8988T (cell line): Measurements from ENCODE around the gene FGF12.

Experiments used
- DNase-seq: peaks from one replicate; pipeline ENCODE4 v3.0.0; 2011

Gene FGF12

GRCh38 chr3:192171213-192171612, 556.1 kb downstream of the FGF12 start:
- no peak for DNase-seq

GRCh38 chr3:192170659-192171058, 556.7 kb downstream of the FGF12 start:
- no peak for DNase-seq

- no peak for DNase-seq
Observed at GRCh38 chr3:192170031-192170430, 557.3 kb downstream of the FGF12 start.

- DNase-seq, result no peak
Observed at GRCh38 chr3:192169332-192169915, 557.9 kb downstream of the FGF12 start.

GRCh38 chr3:192168202-192168601, 559.1 kb downstream of the FGF12 start:
- DNase-seq, result no peak

GRCh38 chr3:192165552-192165951, 561.8 kb downstream of the FGF12 start:
- DNase-seq, result no peak

GRCh38 chr3:192161661-192162060, 565.7 kb downstream of the FGF12 start:
- no peak for DNase-seq

- no peak for DNase-seq
Observed at GRCh38 chr3:192156382-192156781, 571.0 kb downstream of the FGF12 start.

GRCh38 chr3:192155194-192155593, 572.1 kb downstream of the FGF12 start:
- no peak for DNase-seq

- DNase-seq, result no peak
Observed at GRCh38 chr3:192133271-192133670, 594.1 kb downstream of the FGF12 start.

- no peak for DNase-seq
Observed at GRCh38 chr3:192130534-192131132, 596.7 kb downstream of the FGF12 start.

- DNase-seq, result no peak
Observed at GRCh38 chr3:192129586-192129985, 597.8 kb downstream of the FGF12 start.

GRCh38 chr3:192128922-192129321, 598.4 kb downstream of the FGF12 start:
- no peak for DNase-seq

- no peak for DNase-seq
Observed at GRCh38 chr3:192128060-192128459, 599.3 kb downstream of the FGF12 start.

- DNase-seq, result no peak
Observed at GRCh38 chr3:192122832-192123594, 604.3 kb downstream of the FGF12 start.

GRCh38 chr3:192121923-192122322, 605.4 kb downstream of the FGF12 start:
- no peak for DNase-seq

- DNase-seq, result no peak
Observed at GRCh38 chr3:192108820-192109219, 618.5 kb downstream of the FGF12 start.

- no peak for DNase-seq
Observed at GRCh38 chr3:192106543-192106942, 620.8 kb downstream of the FGF12 start.

GRCh38 chr3:192092388-192093005, 634.8 kb downstream of the FGF12 start:
- no peak for DNase-seq

GRCh38 chr3:192091831-192092230, 635.5 kb downstream of the FGF12 start:
- no peak for DNase-seq

- no peak for DNase-seq
Observed at GRCh38 chr3:192090586-192090985, 636.8 kb downstream of the FGF12 start.
